ENCODE results near the gene PTGIR.
A peak's percentile ranks its signal among the peaks of the same experiment; 100 is the strongest.
"Not testable (repeated sequence)": the region's sequence is repeated elsewhere in the genome, so short reads cannot be mapped to it uniquely, and the experiment has no call there.

PTGIR gene

DNA sequence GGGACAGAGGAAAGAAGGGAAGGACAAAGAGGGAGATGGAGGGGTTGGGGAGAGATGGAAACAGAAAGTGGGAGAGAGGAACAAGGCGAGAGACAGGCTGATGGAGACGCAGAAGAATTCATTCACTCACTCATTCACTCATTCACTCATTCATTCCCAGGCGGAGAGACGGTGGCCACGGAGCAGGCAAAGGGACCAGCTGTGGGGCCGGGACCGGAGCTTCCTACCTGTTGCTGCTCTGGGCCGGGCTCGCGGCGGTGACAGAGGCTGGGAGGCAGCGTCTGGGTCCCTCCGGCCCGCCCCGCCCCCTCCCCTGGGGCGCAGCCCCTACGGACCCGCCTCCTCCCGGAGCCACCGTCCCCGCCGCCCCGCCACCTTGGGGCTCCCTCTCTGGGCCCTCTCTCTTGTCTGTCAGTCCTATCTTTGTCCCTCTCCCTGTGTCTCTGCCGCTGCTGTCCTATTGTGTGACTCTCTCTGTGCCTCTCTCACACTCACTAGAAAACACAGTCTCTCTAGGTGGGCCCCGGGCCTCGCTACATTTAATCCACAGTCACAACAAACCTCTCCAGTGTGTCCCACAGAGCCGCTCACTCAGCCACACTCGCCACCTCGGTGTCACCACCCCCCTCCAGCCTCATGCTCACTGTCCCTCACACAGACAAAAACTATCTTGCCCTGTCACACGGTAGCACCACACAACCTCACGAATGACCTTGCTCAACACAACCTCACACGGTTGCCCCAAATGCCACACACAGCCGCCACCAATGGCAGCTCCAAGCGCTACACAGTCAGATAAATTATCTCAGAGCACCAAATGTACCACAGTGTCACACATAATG lies 11.3 kb upstream of the PTGIR start, which contains the start of gene GNG8:
Gene GNG8 (minus strand): TSS at position 283 of the 842 bp plus-strand sequence. CDS start 1,520 bp downstream, outside the sequence.
- no peak within 1 kb of the TSS for H3K4me3 ChIP-seq (ENCODE audit: low read length in 2 of 2)
- H3K36me3 ChIP-seq (ENCODE audit: control insufficient read depth in 2 of 2, insufficient read depth in 2 of 2, low read length in 2 of 2): no peaks in the 10 kb centered on the region
- peaks cover 57% of the 10 kb centered on the region for H3K4me1 ChIP-seq (ENCODE audit: control insufficient read depth, insufficient read depth, low read length)
- no peaks in the 10 kb centered on the region for H3K9me3 ChIP-seq (ENCODE audit: control insufficient read depth in 2 of 2, low read length in 2 of 2)
- no peak within 1 kb of the TSS for H3K27ac ChIP-seq (ENCODE audit: low read length)
- no peaks in the 10 kb centered on the region for H3K27me3 ChIP-seq (ENCODE audit: control insufficient read depth in 1 of 2, insufficient read depth in 2 of 2, low read length in 2 of 2)
- no peak within 1 kb of the TSS for H3K9ac ChIP-seq (ENCODE audit: low read length in 2 of 2)

DNA sequence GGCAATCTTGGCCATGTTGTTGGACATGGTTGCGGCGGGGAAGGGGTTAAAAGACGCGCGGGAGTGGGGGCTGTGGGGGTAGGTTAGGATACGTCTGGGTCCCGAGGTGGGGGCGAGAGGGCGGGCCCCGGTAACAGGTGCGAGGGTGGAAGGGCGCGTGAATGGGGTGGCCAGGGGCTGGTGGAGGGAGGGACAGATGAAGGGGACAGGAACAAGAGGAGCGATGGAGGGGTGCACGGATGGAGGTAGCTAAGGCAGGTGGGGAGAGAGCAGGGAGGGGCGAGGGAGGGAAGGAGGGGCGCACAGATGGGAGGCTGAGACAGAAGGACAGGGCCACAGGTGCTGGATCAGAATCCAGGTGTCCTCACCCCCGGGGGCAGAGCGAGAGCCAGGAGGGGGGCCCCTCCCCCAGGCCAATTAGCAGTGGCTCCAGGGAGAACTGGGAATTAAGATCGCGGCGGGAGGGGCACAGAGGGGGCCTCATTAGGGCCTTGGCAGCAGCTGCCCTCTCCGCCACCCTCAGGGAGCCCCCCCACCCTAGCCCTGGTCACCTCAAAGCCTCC lies 9.8 kb upstream of the PTGIR start:
- H3K27ac ChIP-seq (ENCODE audit: low read length): no peak overlapping the region
- H3K36me3 ChIP-seq (ENCODE audit: control insufficient read depth in 2 of 2, insufficient read depth in 2 of 2, low read length in 2 of 2): no peaks in the 10 kb centered on the region
- no peaks in the 10 kb centered on the region for H3K27me3 ChIP-seq (ENCODE audit: control insufficient read depth in 1 of 2, insufficient read depth in 2 of 2, low read length in 2 of 2)
- H3K9me3 ChIP-seq (ENCODE audit: control insufficient read depth in 2 of 2, low read length in 2 of 2): no peaks in the 10 kb centered on the region
- H3K4me3 ChIP-seq (ENCODE audit: low read length in 2 of 2): peak overlapping the region; percentile 50 to 66
- peak overlapping the region in 1 of 2 donors; percentile 22 for H3K9ac ChIP-seq (ENCODE audit: low read length in 2 of 2)
- peaks cover 52% of the 10 kb centered on the region for H3K4me1 ChIP-seq (ENCODE audit: control insufficient read depth, insufficient read depth, low read length)

DNA sequence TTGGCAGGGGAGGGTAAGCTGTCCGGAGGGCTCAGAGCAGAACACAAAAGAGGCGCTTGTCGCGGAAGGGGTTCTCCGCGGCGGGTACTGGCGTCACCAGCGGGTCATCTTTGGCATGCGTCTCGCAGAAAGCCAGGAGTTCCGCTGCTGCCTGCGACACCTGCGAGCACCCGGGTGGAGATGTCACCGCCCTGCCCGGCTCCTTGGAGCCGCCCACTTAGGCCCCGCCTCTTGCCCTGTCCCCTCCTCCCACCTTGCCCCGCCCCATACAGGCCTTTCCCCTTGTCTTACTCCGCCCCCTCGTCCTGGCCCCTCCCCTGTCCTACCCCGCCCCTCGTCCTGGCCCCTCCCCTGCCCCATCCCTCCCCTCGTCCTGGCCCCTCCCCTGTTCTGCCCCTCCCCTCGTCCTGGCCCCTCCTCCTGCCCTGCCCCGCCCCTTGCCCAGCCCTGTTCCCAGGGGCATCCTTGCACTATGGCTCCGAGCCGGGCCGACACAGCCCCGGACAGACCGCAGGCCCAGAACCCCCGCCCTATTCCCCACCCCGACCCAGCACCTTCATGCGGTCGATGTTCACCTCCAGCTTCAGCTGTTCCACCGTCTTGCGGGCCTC lies 9.3 kb upstream of the PTGIR start:
- H3K27me3 ChIP-seq (ENCODE audit: control insufficient read depth in 1 of 2, insufficient read depth in 2 of 2, low read length in 2 of 2): no peaks in the 10 kb centered on the region
- H3K9ac ChIP-seq (ENCODE audit: low read length in 2 of 2): peak overlapping the region; percentile 62 to 72
- peaks cover 46% of the 10 kb centered on the region for H3K4me1 ChIP-seq (ENCODE audit: control insufficient read depth, insufficient read depth, low read length)
- H3K27ac ChIP-seq (ENCODE audit: low read length): no peak overlapping the region
- H3K9me3 ChIP-seq (ENCODE audit: control insufficient read depth in 2 of 2, low read length in 2 of 2): no peaks in the 10 kb centered on the region
- peak overlapping the region; percentile 78 to 81 for H3K4me3 ChIP-seq (ENCODE audit: low read length in 2 of 2)
- H3K36me3 ChIP-seq (ENCODE audit: control insufficient read depth in 2 of 2, insufficient read depth in 2 of 2, low read length in 2 of 2): no peaks in the 10 kb centered on the region

DNA sequence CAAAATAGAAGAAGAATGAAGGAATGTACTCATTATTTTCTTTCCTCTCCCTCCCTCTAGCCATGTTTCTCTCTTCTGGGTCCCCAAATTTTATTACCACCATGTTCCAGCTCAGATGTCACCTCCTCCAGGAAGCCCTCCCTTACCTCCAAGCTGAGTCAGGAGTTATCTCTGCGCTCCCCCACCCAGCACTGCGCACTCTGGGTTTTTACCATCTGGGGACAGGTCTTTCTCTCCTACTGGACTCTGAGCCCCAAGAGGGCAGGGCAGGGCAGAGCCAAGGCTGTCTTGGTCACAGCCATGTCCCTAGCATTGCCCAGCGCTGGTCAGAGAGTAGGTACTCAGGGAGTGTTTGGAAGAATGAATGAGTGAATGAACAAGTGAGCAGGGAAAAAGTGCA lies 8.2 kb upstream of the PTGIR start:
- Histone ChIP-seq H3K27me3 (ENCODE audit: control insufficient read depth in 1 of 2, insufficient read depth in 2 of 2, low read length in 2 of 2) (no peaks in the 10 kb centered on the region), H3K9me3 (ENCODE audit: control insufficient read depth in 2 of 2, low read length in 2 of 2) (no peaks in the 10 kb centered on the region), H3K4me3 (ENCODE audit: low read length in 2 of 2) (peak overlapping the region in 1 of 2 donors; percentile 81), H3K9ac (ENCODE audit: low read length in 2 of 2) (no peak overlapping the region), H3K36me3 (ENCODE audit: control insufficient read depth in 2 of 2, insufficient read depth in 2 of 2, low read length in 2 of 2) (no peaks in the 10 kb centered on the region), H3K4me1 (ENCODE audit: control insufficient read depth, insufficient read depth, low read length) (peaks cover 37% of the 10 kb centered on the region), H3K27ac (ENCODE audit: low read length) (no peak overlapping the region)

DNA sequence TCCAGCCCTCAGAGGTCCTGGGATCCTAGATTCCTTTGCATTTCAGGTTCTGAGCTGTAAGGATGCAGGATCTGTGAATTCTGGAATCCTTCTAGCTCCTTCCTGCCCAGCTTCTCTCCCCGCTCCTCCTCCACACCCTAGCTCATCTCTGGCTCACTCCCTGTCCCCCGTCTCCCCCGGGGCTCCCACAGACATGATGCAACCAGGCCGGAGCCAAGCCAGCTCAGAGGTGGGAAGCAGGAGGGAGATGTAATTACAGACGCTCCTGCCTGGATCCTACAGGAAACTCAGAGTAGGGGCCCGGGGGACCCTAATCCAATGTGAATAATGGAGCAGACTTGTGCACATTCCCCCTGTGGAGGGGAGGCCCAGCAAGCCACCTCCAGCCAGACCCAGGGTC lies 6.6 kb upstream of the PTGIR start:
- peak overlapping the region; percentile 18 for H3K27ac ChIP-seq (ENCODE audit: low read length)
- H3K9ac ChIP-seq (ENCODE audit: low read length in 2 of 2): no peak overlapping the region
- no peak overlapping the region for H3K4me3 ChIP-seq (ENCODE audit: low read length in 2 of 2)
- no peaks in the 10 kb centered on the region for H3K36me3 ChIP-seq (ENCODE audit: control insufficient read depth in 2 of 2, insufficient read depth in 2 of 2, low read length in 2 of 2)
- no peaks in the 10 kb centered on the region for H3K27me3 ChIP-seq (ENCODE audit: control insufficient read depth in 1 of 2, insufficient read depth in 2 of 2, low read length in 2 of 2)
- no peaks in the 10 kb centered on the region for H3K9me3 ChIP-seq (ENCODE audit: control insufficient read depth in 2 of 2, low read length in 2 of 2)
- peaks cover 36% of the 10 kb centered on the region for H3K4me1 ChIP-seq (ENCODE audit: control insufficient read depth, insufficient read depth, low read length)

DNA sequence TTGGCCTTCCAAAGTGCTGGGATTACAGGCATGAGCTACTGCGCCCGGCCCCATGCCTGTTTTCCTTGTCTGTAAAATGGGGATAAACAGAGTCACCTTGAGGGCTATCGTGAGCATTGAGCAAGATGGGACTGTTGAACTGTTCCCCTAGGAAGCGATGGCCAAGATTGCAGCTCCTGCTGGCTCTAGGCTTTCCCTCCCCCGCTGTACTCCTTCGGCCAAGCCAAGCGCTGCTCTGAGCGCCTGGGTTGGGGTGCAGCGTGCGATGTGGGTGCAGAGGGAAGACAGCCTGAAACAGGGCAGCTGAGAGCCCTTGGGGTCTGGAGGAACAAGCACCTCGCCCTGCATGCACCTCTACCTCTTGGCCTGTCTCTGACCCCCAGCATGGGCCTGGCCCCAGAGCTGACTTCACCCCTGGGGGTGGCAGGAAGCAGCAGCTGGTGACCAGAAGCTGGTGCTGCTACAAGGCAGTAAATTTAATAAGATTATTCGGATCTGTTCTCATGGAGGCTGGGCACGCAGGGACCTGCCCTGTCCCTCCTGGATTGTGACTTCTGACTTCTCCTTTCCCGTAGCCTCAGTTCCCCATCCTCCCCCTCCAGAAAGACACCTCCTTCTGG lies 5.8 kb upstream of the PTGIR start:
- H3K36me3 ChIP-seq (ENCODE audit: control insufficient read depth in 2 of 2, insufficient read depth in 2 of 2, low read length in 2 of 2): no peaks in the 10 kb centered on the region
- no peak overlapping the region for H3K9ac ChIP-seq (ENCODE audit: low read length in 2 of 2)
- no peaks in the 10 kb centered on the region for H3K27me3 ChIP-seq (ENCODE audit: control insufficient read depth in 1 of 2, insufficient read depth in 2 of 2, low read length in 2 of 2)
- no peaks in the 10 kb centered on the region for H3K9me3 ChIP-seq (ENCODE audit: control insufficient read depth in 2 of 2, low read length in 2 of 2)
- H3K4me3 ChIP-seq (ENCODE audit: low read length in 2 of 2): peak overlapping the region in 1 of 2 donors; percentile 29
- H3K27ac ChIP-seq (ENCODE audit: low read length): no peak overlapping the region
- peaks cover 38% of the 10 kb centered on the region for H3K4me1 ChIP-seq (ENCODE audit: control insufficient read depth, insufficient read depth, low read length)

DNA sequence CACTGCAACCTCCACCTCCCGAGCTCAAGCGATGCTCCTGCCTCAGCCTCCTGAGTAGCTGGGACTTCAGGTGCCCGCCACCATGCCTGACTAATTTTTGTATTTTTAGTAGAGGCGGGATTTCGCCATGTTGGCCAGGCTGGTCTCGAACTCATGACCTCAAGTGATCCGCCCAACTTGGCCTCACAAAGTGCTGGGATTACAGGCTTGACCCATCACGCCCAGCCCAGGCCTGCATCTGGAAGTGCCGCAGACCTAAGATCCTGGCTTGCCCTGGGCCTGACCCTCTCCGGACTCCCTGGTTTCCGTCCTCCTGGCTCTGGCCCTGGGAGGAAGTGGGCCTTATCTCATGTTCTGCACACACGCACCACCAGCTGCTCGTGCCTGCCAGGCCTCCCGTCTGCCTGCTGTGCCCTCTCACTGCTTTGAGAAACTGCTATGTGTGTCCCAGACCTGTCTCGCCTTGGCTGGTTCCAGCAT lies 4.7 kb upstream of the PTGIR start:
- no peak overlapping the region for H3K4me3 ChIP-seq (ENCODE audit: low read length in 2 of 2)
- H3K9ac ChIP-seq (ENCODE audit: low read length in 2 of 2): no peak overlapping the region
- no peak overlapping the region for H3K27ac ChIP-seq (ENCODE audit: low read length)
- no peaks in the 10 kb centered on the region for H3K9me3 ChIP-seq (ENCODE audit: control insufficient read depth in 2 of 2, low read length in 2 of 2)
- H3K27me3 ChIP-seq (ENCODE audit: control insufficient read depth in 1 of 2, insufficient read depth in 2 of 2, low read length in 2 of 2): no peaks in the 10 kb centered on the region
- peaks cover 41% of the 10 kb centered on the region for H3K4me1 ChIP-seq (ENCODE audit: control insufficient read depth, insufficient read depth, low read length)
- H3K36me3 ChIP-seq (ENCODE audit: control insufficient read depth in 2 of 2, insufficient read depth in 2 of 2, low read length in 2 of 2): no peaks in the 10 kb centered on the region

DNA sequence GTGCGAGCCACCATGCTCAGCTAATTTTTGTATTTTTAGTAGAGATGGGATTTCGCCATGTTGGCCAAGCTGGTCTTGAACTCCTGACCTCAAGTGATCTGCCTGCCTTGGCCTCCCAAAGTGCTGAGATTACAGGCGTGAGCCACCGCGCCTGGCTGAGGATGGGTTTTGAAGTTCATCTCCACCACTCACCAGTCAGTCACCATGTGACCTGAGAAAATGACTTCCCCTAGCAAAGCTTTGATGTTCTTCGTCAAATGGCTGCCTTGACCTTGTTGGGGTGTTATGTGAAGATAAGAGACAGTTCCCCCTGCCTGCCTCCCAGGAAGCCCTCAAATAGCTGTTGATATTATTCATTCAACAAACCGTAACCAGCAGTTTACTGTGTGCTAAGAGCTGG lies 4.1 kb upstream of the PTGIR start:
- H3K36me3 ChIP-seq (ENCODE audit: control insufficient read depth in 2 of 2, insufficient read depth in 2 of 2, low read length in 2 of 2); H3K27ac ChIP-seq (ENCODE audit: low read length); H3K27me3 ChIP-seq (ENCODE audit: control insufficient read depth in 1 of 2, insufficient read depth in 2 of 2, low read length in 2 of 2); H3K9ac ChIP-seq (ENCODE audit: low read length in 2 of 2); H3K9me3 ChIP-seq (ENCODE audit: control insufficient read depth in 2 of 2, low read length in 2 of 2); H3K4me3 ChIP-seq (ENCODE audit: low read length in 2 of 2): not testable (repeated sequence)
- peaks cover 43% of the 10 kb centered on the region for H3K4me1 ChIP-seq (ENCODE audit: control insufficient read depth, insufficient read depth, low read length)

DNA sequence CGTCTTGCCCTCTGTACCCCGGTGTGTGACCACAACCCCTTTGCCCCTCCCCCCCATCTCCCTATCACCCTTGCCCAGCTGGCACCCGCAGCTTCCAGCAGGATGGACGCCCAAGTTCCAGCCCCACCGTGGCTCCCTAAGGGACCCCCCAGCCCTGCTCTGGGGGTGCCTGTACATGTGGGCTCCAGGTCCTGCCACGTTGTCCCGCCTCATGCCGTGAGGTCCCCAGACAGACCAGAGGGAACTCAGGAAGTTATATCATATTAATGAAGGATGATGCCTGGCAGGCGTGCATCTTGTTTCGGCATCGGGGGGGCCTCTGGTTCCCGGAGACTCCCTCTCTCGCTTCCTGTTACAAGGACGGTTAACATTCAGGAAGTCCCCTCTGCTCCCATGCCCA lies 1.6 kb upstream of the PTGIR start:
- Histone ChIP-seq H3K27me3 (ENCODE audit: control insufficient read depth in 1 of 2, insufficient read depth in 2 of 2, low read length in 2 of 2) (no peaks in the 10 kb centered on the region), H3K4me3 (ENCODE audit: low read length in 2 of 2) (no peak overlapping the region), H3K27ac (ENCODE audit: low read length) (peak overlapping the region; percentile 76), H3K4me1 (ENCODE audit: control insufficient read depth, insufficient read depth, low read length) (peaks cover 53% of the 10 kb centered on the region), H3K9ac (ENCODE audit: low read length in 2 of 2) (no peak overlapping the region), H3K9me3 (ENCODE audit: control insufficient read depth in 2 of 2, low read length in 2 of 2) (no peaks in the 10 kb centered on the region), H3K36me3 (ENCODE audit: control insufficient read depth in 2 of 2, insufficient read depth in 2 of 2, low read length in 2 of 2) (no peaks in the 10 kb centered on the region)

DNA sequence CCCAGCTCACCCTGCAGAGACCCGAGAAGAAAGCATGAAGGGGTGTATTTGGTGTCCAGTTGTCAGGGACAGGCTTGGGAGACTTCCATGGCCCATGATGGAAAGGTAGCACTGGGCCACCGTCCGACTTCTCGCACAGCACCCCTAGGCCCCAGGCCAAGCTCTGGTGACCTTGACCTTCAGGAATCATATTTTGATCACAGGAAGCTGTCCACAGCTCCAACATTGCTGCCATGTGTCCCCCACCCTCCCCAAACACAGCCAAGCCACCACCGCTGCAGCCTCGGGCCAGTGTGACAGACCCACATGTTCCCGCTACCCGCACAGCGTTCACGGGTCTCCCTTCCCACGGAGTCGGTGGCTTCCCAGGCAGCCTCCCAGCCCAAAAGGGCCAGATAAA lies 842 bp upstream of the PTGIR start:
- Histone ChIP-seq H3K36me3 (ENCODE audit: control insufficient read depth in 2 of 2, insufficient read depth in 2 of 2, low read length in 2 of 2) (no peaks in the 10 kb centered on the region), H3K27me3 (ENCODE audit: control insufficient read depth in 1 of 2, insufficient read depth in 2 of 2, low read length in 2 of 2) (no peaks in the 10 kb centered on the region), H3K9ac (ENCODE audit: low read length in 2 of 2) (peak overlapping the region in 1 of 2 donors; percentile 51), H3K9me3 (ENCODE audit: control insufficient read depth in 2 of 2, low read length in 2 of 2) (no peaks in the 10 kb centered on the region), H3K4me3 (ENCODE audit: low read length in 2 of 2) (no peak overlapping the region), H3K4me1 (ENCODE audit: control insufficient read depth, insufficient read depth, low read length) (peaks cover 55% of the 10 kb centered on the region), H3K27ac (ENCODE audit: low read length) (peak overlapping the region; percentile 76)
